CD4-positive, alpha-beta T cell (primary cell): ENCODE results near the gene MRPL52. TPM values are rescaled to one million over a fixed set of nuclear protein-coding genes. Genes with fewer than 3 reads are reported as not detected.

ENCODE experiments used
- ATAC-seq: fragments of 200-7000 bp; cut with Tn5 transposase; one replicate; pipeline ENCODE4 v1.10.0; 2022; ENCODE audit warnings: mild to moderate bottlenecking; ENCODE audit not compliant: poor library complexity
- CTCF ChIA-PET: fragments of 350-600 bp; sonication (Branson Sonifier 250); formaldehyde crosslinking; loops from one replicate; lab custom pipeline; 2021; ENCODE audit warnings: antibody characterized with exemption, inconsistent platforms; lab: Charles Lee
- POLR2A ChIA-PET: fragments of 350-600 bp; sonication (Branson Sonifier 250); formaldehyde crosslinking; loops from one replicate; lab custom pipeline; 2021; ENCODE audit warnings: antibody characterized with exemption, inconsistent platforms; lab: Charles Lee
- DNase-seq, 14 experiments: peaks; one replicate each; pipeline ENCODE4 v3.0.0-alpha.2; 2013 to 2020; ENCODE audit warnings: mixed read lengths in 2 of 14
- H3K27ac ChIP-seq, 2 donors: one replicate each; pipeline versions ENCODE4 v1.5.1 to v1.7.0; 2013; ENCODE audit warnings: low read length in 2 of 2, low read depth in 1 of 2, mild to moderate bottlenecking in 1 of 2
- H3K27me3 ChIP-seq, 2 experiments: 1 replicate in 1 of 2; 2 replicates in 1 of 2; pipeline versions ENCODE4 v1.6.1 to v1.7.0; 2013; ENCODE audit warnings: low read length in 2 of 2, control low read depth in 1 of 2, mild to moderate bottlenecking in 1 of 2, moderate library complexity in 1 of 2; ENCODE audit not compliant: insufficient read depth in 2 of 2, control insufficient read depth in 1 of 2
- H3K36me3 ChIP-seq: one replicate; pipeline ENCODE4 v1.6.1; 2013; ENCODE audit warnings: low read length, control low read depth; ENCODE audit not compliant: insufficient read depth
- H3K4me1 ChIP-seq: one replicate; pipeline ENCODE4 v1.6.1; 2013; ENCODE audit warnings: low read length, control low read depth; ENCODE audit not compliant: insufficient read depth
- H3K4me3 ChIP-seq: one replicate; pipeline ENCODE4 v1.5.1; 2013; ENCODE audit warnings: mild to moderate bottlenecking, low read length, moderate library complexity
- H3K9me3 ChIP-seq, 2 experiments: 1 replicate in 1 of 2; 2 replicates in 1 of 2; pipeline versions ENCODE4 v1.6.1 to v1.7.0; 2013; ENCODE audit warnings: low read length in 2 of 2, mild to moderate bottlenecking in 2 of 2, control low read depth in 1 of 2, moderate library complexity in 1 of 2; ENCODE audit not compliant: control insufficient read depth in 1 of 2, insufficient read depth in 1 of 2
- H3K27ac Mint-ChIP-seq: one replicate; pipeline ENCODE4 v1.8.0; 2020; ENCODE audit warnings: mixed read lengths
- H3K27me3 Mint-ChIP-seq: one replicate; pipeline ENCODE4 v1.8.0; 2021; ENCODE audit warnings: mixed read lengths
- H3K36me3 Mint-ChIP-seq: one replicate; pipeline ENCODE4 v1.8.0; 2021; ENCODE audit warnings: low read depth, mixed read lengths
- H3K4me1 Mint-ChIP-seq: one replicate; pipeline ENCODE4 v1.8.0; 2021; ENCODE audit warnings: low read depth, mixed read lengths
- H3K4me3 Mint-ChIP-seq: one replicate; pipeline ENCODE4 v1.8.0; 2020; ENCODE audit warnings: mild to moderate bottlenecking, mixed read lengths
- H3K9me3 Mint-ChIP-seq: one replicate; pipeline ENCODE4 v1.8.0; 2020; ENCODE audit warnings: mixed read lengths
- intact Hi-C, 2 experiments: fragments of 100-400 bp; cut with DNase I in 1 of 2; cut with micrococcal nuclease in 1 of 2; formaldehyde crosslinking; loops; one replicate each; pipeline versions ENCODE4 v1.15.1 to v1.9.0; 2023 to 2025; cut with DNase I, micrococcal nuclease
- total RNA-seq, 174 experiments: library from RNA in 2 of 174; stranded (reverse) in 2 of 174; gene quantifications; one replicate each; pipeline ENCODE4 v1.2.3 and lab custom pipeline; 2021 to 2026
- TF ChIP-seq, protein P1 (sequence below): fragments of 200-600 bp; IDR thresholded peaks from one replicate; pipeline ENCODE4 v1.8.0; 2022; ENCODE audit warnings: antibody characterized with exemption, mild to moderate bottlenecking

Gene MRPL52
- total RNA-seq, 2 experiments from 2014 or later: 27.6 to 29.4 TPM

GRCh38 chr14:22830443-22831010 lies 840 bp downstream of the MRPL52 start:
- Mint-ChIP-seq H3K27me3 (peaks cover 4% of the 10 kb centered on the region), H3K9me3 (no peaks in the 10 kb centered on the region), H3K4me1 (peaks cover 28% of the 10 kb centered on the region), H3K4me3 (peak overlapping the region; percentile 85), H3K36me3 (peaks cover 42% of the 10 kb centered on the region), H3K27ac (peak overlapping the region; percentile 89)
- H3K9me3 ChIP-seq: peaks cover 0 to 3% of the 10 kb centered on the region in 2 experiments
- peaks cover 0 to 3% of the 10 kb centered on the region in 2 experiments for H3K27me3 ChIP-seq
- TF ChIP-seq, protein P1, sequence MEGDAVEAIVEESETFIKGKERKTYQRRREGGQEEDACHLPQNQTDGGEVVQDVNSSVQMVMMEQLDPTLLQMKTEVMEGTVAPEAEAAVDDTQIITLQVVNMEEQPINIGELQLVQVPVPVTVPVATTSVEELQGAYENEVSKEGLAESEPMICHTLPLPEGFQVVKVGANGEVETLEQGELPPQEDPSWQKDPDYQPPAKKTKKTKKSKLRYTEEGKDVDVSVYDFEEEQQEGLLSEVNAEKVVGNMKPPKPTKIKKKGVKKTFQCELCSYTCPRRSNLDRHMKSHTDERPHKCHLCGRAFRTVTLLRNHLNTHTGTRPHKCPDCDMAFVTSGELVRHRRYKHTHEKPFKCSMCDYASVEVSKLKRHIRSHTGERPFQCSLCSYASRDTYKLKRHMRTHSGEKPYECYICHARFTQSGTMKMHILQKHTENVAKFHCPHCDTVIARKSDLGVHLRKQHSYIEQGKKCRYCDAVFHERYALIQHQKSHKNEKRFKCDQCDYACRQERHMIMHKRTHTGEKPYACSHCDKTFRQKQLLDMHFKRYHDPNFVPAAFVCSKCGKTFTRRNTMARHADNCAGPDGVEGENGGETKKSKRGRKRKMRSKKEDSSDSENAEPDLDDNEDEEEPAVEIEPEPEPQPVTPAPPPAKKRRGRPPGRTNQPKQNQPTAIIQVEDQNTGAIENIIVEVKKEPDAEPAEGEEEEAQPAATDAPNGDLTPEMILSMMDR: no peak
- peak overlapping the region; percentile 79 to 89 for H3K27ac ChIP-seq
- DNase-seq (peak in 1 of 14 experiments; percentile 41), ATAC-seq (peak; percentile 9)
- intact Hi-C loops: loop anchor here in 1 of 2 experiments (2.0 to 5.0 kb wide), 2 partner anchors 63 to 242 kb away; partner anchors contain the start of genes DAD1 and OXA1L
- H3K4me1 ChIP-seq: peaks cover 19% of the 10 kb centered on the region
- peak overlapping the region; percentile 78 for H3K4me3 ChIP-seq
- ChIA-PET CTCF (interaction anchor here (1.0 to 2.1 kb wide), 2 partner anchors 23 to 260 kb away, joined by 6 to 11 read pairs; no protein-coding TSS in a partner anchor), POLR2A (interaction anchor here (0.6 to 3.1 kb wide), 14 partner anchors 8 to 472 kb away, joined by 3 to 20 read pairs (median 4); partner anchors contain the start of genes DAD1, LRP10, OXA1L and PPP1R3E)
- H3K36me3 ChIP-seq: peaks cover 28% of the 10 kb centered on the region

- ChIA-PET POLR2A (no interaction called here), CTCF (interaction anchor here (1.2 kb wide), 1 partner anchor 13 kb away, joined by 4 read pairs; no protein-coding TSS in a partner anchor)
- peaks cover 27% of the 10 kb centered on the region for H3K4me1 Mint-ChIP-seq
- H3K4me3 ChIP-seq: no peak overlapping the region
- H3K27ac ChIP-seq: no peak overlapping the region
- H3K9me3 ChIP-seq: peaks cover 0 to 14% of the 10 kb centered on the region in 2 experiments
- H3K4me1 ChIP-seq: peaks cover 27% of the 10 kb centered on the region
- H3K27ac Mint-ChIP-seq: peak overlapping the region; percentile 38
- no peak for ATAC-seq
- H3K27me3 Mint-ChIP-seq: peaks cover 23% of the 10 kb centered on the region
- peaks cover 28% of the 10 kb centered on the region for H3K36me3 ChIP-seq
- H3K36me3 Mint-ChIP-seq: peaks cover 41% of the 10 kb centered on the region
- H3K9me3 Mint-ChIP-seq: no peaks in the 10 kb centered on the region
- H3K4me3 Mint-ChIP-seq: peak overlapping the region; percentile 13
- intact Hi-C loops: no loop called here
- DNase-seq: no peak
- H3K27me3 ChIP-seq: peaks cover 20 to 24% of the 10 kb centered on the region in 2 experiments
- TF ChIP-seq, protein P1: no peak
These were observed 5.8 kb downstream of the MRPL52 start for GRCh38 chr14:22835505-22835904.

GRCh38 chr14:22836301-22837113 lies 6.8 kb downstream of the MRPL52 start, which contains the start of gene MMP14:
Gene MMP14 (plus strand): TSS chr14:22836585. CDS start chr14:22836818, 233 bp downstream.
- intact Hi-C loops: no loop called here
- peak within 1 kb of the TSS; percentile 89 for H3K4me3 Mint-ChIP-seq
- ATAC-seq (no peak), DNase-seq (no peak)
- TF ChIP-seq, protein P1: no peak
- H3K4me3 ChIP-seq: peak within 1 kb of the TSS; percentile 54
- H3K9me3 Mint-ChIP-seq: no peaks in the 10 kb centered on the region
- peaks cover 0 to 14% of the 10 kb centered on the region in 2 experiments for H3K9me3 ChIP-seq
- H3K27me3 Mint-ChIP-seq: peaks cover 25% of the 10 kb centered on the region
- H3K27me3 ChIP-seq: peaks cover 23 to 24% of the 10 kb centered on the region in 2 experiments
- H3K36me3 Mint-ChIP-seq: peaks cover 34% of the 10 kb centered on the region
- peaks cover 25% of the 10 kb centered on the region for H3K36me3 ChIP-seq
- ChIA-PET POLR2A (interaction anchor here (1.0 to 2.5 kb wide), 4 partner anchors 17 to 484 kb away, joined by 4 to 11 read pairs (median 6); partner anchors contain the start of genes LRP10, OXA1L and PABPN1), CTCF (interaction anchor here (1.1 to 1.9 kb wide), 2 partner anchors 14 to 16 kb away, joined by 3 to 8 read pairs; no protein-coding TSS in a partner anchor)
- H3K4me1 Mint-ChIP-seq: peaks cover 18% of the 10 kb centered on the region
- H3K4me1 ChIP-seq: peaks cover 21% of the 10 kb centered on the region
- H3K27ac Mint-ChIP-seq: peak within 1 kb of the TSS; percentile 38
- no peak within 1 kb of the TSS for H3K27ac ChIP-seq
